Glutamatergic neuron (in vitro differentiated cells): ENCODE measurements around the gene LTBP2. TPM values are rescaled to one million over a fixed set of nuclear protein-coding genes. Genes with fewer than 3 reads are reported as not detected.

Experiments used
- DNase-seq: peaks from one replicate; pipeline ENCODE4 v3.0.0; 2022
- H3K27ac Mint-ChIP-seq: one replicate; pipeline ENCODE4 v1.8.0; 2020; ENCODE audit warnings: mild to moderate bottlenecking, mixed read lengths, inconsistent platforms; ENCODE audit not compliant: unreplicated experiment
- H3K27me3 Mint-ChIP-seq: one replicate; pipeline ENCODE4 v1.8.0; 2020; ENCODE audit warnings: mild to moderate bottlenecking, moderate library complexity, mixed read lengths, inconsistent platforms; ENCODE audit not compliant: unreplicated experiment
- H3K36me3 Mint-ChIP-seq: one replicate; pipeline ENCODE4 v1.8.0; 2020; ENCODE audit warnings: mild to moderate bottlenecking, mixed read lengths, inconsistent platforms; ENCODE audit not compliant: unreplicated experiment
- H3K4me1 Mint-ChIP-seq: one replicate; pipeline ENCODE4 v1.8.0; 2020; ENCODE audit warnings: mild to moderate bottlenecking, low read depth, mixed read lengths, inconsistent platforms; ENCODE audit not compliant: unreplicated experiment
- H3K4me3 Mint-ChIP-seq: one replicate; pipeline ENCODE4 v1.8.0; 2020; ENCODE audit warnings: mild to moderate bottlenecking, mixed read lengths, inconsistent platforms; ENCODE audit not compliant: unreplicated experiment
- H3K9me3 Mint-ChIP-seq: one replicate; pipeline ENCODE4 v1.8.0; 2020; ENCODE audit warnings: mild to moderate bottlenecking, moderate library complexity, mixed read lengths, inconsistent platforms; ENCODE audit not compliant: unreplicated experiment
- CTCF ChIP-seq: fragments of 200-600 bp; sonication (generic); IDR thresholded peaks from one replicate; pipeline ENCODE4 v1.5.0; 2021; ENCODE audit not compliant: partially characterized antibody, unreplicated experiment
- total RNA-seq: library from RNA; stranded (reverse); fragmentation: NEBNext Ultra II Directional; extraction: Animal tissue kit (Norgen Biotek cat#: 25700); gene quantifications from one replicate; pipeline ENCODE4 v1.2.1, GENCODE V29; 2021; ENCODE audit not compliant: unreplicated experiment

LTBP2 gene
- total RNA-seq, 1 donor from 2014 or later = 1.2 TPM

DNA sequence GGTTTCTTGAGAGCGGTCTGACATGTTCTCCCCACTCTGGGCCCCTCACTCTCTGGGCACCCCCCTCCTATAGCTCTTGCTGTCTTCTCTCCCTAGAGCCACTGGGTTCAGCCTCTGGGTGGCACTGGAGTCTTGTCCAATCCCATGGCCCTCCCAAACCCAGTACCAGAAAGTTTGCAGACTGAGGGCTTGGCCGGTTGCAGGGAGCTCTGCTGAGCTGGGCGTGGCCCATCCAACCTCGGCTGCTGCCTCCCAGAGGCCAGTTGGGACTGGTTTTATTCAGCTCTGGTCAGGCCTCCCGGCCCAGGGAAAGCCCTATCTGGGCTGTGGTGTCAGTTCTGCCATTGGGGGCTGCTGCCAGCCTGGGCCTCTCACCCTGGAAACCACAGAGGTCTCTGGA, 80.6 kb downstream of the LTBP2 start:
- Mint-ChIP-seq H3K4me3 (no peak overlapping the region), H3K9me3 (peaks cover 1% of the 10 kb centered on the region), H3K27ac (no peak overlapping the region), H3K27me3 (peaks cover 5% of the 10 kb centered on the region), H3K4me1 (peaks cover 3% of the 10 kb centered on the region), H3K36me3 (no peaks in the 10 kb centered on the region)
- DNase-seq = no peak
- TF ChIP-seq CTCF = no peak

DNA sequence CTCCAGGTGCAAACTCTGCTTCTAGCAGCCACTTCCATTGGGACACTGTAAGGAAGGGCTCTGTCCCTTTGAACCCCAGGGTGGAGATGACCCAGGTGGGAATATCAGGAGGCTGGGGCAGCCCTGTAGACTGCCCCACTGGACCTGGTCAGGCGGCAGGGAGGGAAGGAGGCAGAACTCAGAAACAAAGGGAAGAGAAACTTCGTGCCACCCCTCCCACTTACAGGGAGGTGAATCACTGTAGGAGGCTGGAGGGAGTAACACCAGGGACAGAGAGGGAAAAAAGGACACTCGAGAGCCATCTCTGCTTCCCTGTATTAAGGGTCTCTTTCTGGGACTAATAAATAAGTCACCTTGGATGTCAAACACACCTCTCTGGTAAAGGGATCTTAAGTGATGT, 81.0 kb downstream of the LTBP2 start:
- Mint-ChIP-seq H3K27ac (no peak overlapping the region), H3K4me1 (peaks cover under 1% of the 10 kb centered on the region), H3K27me3 (peaks cover 6% of the 10 kb centered on the region), H3K4me3 (no peak overlapping the region), H3K36me3 (no peaks in the 10 kb centered on the region), H3K9me3 (peaks cover 1% of the 10 kb centered on the region)
- DNase-seq = no peak
- no peak for TF ChIP-seq CTCF

- Mint-ChIP-seq H3K36me3 (no peaks in the 10 kb centered on the region), H3K4me3 (no peak overlapping the region), H3K4me1 (no peaks in the 10 kb centered on the region), H3K9me3 (peaks cover 1% of the 10 kb centered on the region), H3K27me3 (peaks cover 13% of the 10 kb centered on the region), H3K27ac (no peak overlapping the region)
- TF ChIP-seq CTCF = no peak
- DNase-seq = no peak
Observed at GRCh38 chr14:74528886-74529285, 83.2 kb downstream of the LTBP2 start.

- Mint-ChIP-seq H3K9me3 (peaks cover 1% of the 10 kb centered on the region), H3K27me3 (peaks cover 13% of the 10 kb centered on the region), H3K4me3 (no peak overlapping the region), H3K4me1 (no peaks in the 10 kb centered on the region), H3K36me3 (no peaks in the 10 kb centered on the region), H3K27ac (no peak overlapping the region)
- DNase-seq = no peak
- no peak for TF ChIP-seq CTCF
Observed at GRCh38 chr14:74528406-74528805, 83.6 kb downstream of the LTBP2 start.

DNA sequence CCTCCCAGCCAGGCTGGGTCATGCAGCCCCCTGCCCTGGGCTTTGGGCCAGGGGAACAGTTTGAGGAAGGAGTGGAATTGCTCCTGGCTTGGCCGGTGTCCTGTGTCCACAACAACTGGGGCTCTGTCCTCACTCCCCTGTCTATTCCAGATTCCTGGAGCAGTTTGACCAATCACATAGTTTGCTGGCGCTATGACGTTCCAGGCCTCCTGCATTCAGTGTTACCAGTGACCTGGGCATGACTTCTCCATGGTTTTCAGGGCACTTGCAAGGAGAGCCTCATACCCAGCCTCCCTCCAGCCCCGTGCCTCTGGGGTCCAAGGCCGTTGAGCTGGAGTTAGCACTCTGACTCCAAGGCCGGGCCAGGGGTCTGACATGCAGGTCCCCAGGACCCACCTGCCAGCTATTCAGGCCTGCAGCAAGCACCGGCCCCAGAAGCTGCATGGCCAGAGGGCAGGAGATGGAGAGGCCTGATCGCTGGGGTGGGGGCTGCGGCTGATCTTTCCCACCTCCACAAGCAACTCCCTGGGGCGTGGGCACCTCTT, 84.2 kb downstream of the LTBP2 start:
- Mint-ChIP-seq H3K36me3 (no peaks in the 10 kb centered on the region), H3K4me1 (no peaks in the 10 kb centered on the region), H3K27me3 (peaks cover 14% of the 10 kb centered on the region), H3K27ac (no peak overlapping the region), H3K4me3 (no peak overlapping the region), H3K9me3 (no peaks in the 10 kb centered on the region)
- TF ChIP-seq CTCF = no peak
- DNase-seq = no peak
